ENCODE results near the gene OVCA2. TPM values are rescaled to one million over a fixed set of nuclear protein-coding genes. Genes with fewer than 3 reads are reported as not detected.

The OVCA2 gene
- total RNA-seq, 1 donor from 2014 or later: 15.8 TPM

DNA sequence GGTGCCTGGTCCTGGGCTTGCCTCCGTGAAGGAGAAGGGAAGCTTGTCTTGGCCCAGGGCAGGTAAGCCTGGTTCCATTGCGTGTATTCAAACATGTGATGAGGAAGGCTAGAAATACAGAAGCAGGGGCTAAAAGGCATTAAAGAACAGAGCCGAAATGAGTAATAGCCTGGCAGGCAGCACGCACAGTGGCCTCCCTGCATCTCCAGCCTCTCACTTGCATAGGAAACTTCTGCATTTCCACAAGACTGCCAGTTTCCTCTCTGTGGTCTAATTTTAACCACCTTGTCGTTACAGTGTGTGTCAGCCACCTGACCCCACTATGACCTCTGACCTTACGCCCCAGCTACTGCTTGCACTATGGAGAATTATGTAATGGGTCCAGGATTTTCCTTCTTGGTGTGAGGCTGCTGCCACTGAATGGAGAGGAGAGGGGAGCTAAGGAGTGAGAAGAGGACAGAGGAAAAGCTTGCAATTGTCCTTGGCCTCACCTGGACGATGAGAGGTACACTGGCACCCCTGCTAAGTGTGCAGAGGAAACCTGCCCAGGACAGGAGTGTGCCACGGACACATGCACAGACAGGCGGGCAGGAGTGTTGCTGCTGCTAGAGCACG is 45.9 kb downstream of the OVCA2 start:
- no peak for DNase-seq

DNA sequence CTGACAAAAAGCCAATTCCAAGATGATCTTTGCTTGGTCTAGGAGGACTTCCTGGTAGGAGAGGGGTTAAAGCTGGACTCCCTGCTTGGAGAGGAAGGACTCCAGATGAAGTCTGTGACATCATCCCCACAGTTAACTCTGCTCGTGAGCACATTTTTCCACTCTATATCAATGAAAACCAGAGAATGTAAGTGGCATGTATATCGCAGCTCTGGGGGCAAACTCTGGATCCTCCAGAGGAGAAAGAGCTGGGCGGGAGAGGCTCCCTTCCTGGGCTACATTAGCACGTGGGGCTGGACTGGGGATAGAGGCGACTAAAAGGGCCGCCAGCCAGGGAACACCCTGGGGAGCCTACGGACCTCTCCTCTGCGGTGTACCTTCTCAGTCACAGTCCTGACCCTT is 47.2 kb downstream of the OVCA2 start:
- no peak for DNase-seq

- no peak for DNase-seq
These were observed 48.4 kb downstream of the OVCA2 start for GRCh38 chr17:2090210-2090641.

GRCh38 chr17:2090804-2091534 is 49.1 kb downstream of the OVCA2 start:
- no peak for DNase-seq

- DNase-seq: no peak
These were observed 50.4 kb downstream of the OVCA2 start for GRCh38 chr17:2092253-2092652.

Small RNA genes lying within 50 kb of the gene (small RNA-seq; reads per million reads assigned to genes)
- not detected for gene AC090617.9
- 28.8 reads per million, percentile 94 among the genes with 10 or more reads in this experiment for gene MIR132
- 23.5 reads per million, percentile 94 among the genes with 10 or more reads in this experiment for gene MIR212
- gene OVCA2: not detected

Other genes starting within 250 kb of the OVCA2 start
- 9.8 TPM for gene SMYD4, start 212.1 kb upstream of the OVCA2 start, total RNA-seq
- gene RPA1, start 212.0 kb upstream of the OVCA2 start, total RNA-seq: 16.4 TPM
- 25.0 TPM for gene RTN4RL1, start 16.7 kb upstream of the OVCA2 start, total RNA-seq
- 20.7 TPM for gene DPH1, start 11.9 kb upstream of the OVCA2 start, total RNA-seq
- gene HIC1, start 13.1 kb downstream of the OVCA2 start, total RNA-seq: 3.1 TPM

Data from occipital lobe (tissue), 3 donors.